CD4-positive, alpha-beta T cell (primary cell): ENCODE data around the gene HDAC10. TPM values are rescaled to one million over a fixed set of nuclear protein-coding genes. Genes with fewer than 3 reads are reported as not detected.

ENCODE experiments used
- ATAC-seq: fragments of 200-7000 bp; cut with Tn5 transposase; one replicate; pipeline ENCODE4 v1.10.0; 2022; ENCODE audit warnings: mild to moderate bottlenecking; ENCODE audit not compliant: poor library complexity
- CTCF ChIA-PET: fragments of 350-600 bp; sonication (Branson Sonifier 250); formaldehyde crosslinking; loops from one replicate; lab custom pipeline; 2021; ENCODE audit warnings: antibody characterized with exemption, inconsistent platforms; lab: Charles Lee
- POLR2A ChIA-PET: fragments of 350-600 bp; sonication (Branson Sonifier 250); formaldehyde crosslinking; loops from one replicate; lab custom pipeline; 2021; ENCODE audit warnings: antibody characterized with exemption, inconsistent platforms; lab: Charles Lee
- DNase-seq, 14 experiments: peaks; one replicate each; pipeline ENCODE4 v3.0.0-alpha.2; 2013 to 2020; ENCODE audit warnings: mixed read lengths in 2 of 14
- H3K27ac ChIP-seq, 2 donors: one replicate each; pipeline versions ENCODE4 v1.5.1 to v1.7.0; 2013; ENCODE audit warnings: low read length in 2 of 2, low read depth in 1 of 2, mild to moderate bottlenecking in 1 of 2
- H3K27me3 ChIP-seq, 2 experiments: 1 replicate in 1 of 2; 2 replicates in 1 of 2; pipeline versions ENCODE4 v1.6.1 to v1.7.0; 2013; ENCODE audit warnings: low read length in 2 of 2, control low read depth in 1 of 2, mild to moderate bottlenecking in 1 of 2, moderate library complexity in 1 of 2; ENCODE audit not compliant: insufficient read depth in 2 of 2, control insufficient read depth in 1 of 2
- H3K36me3 ChIP-seq: one replicate; pipeline ENCODE4 v1.6.1; 2013; ENCODE audit warnings: low read length, control low read depth; ENCODE audit not compliant: insufficient read depth
- H3K4me1 ChIP-seq: one replicate; pipeline ENCODE4 v1.6.1; 2013; ENCODE audit warnings: low read length, control low read depth; ENCODE audit not compliant: insufficient read depth
- H3K4me3 ChIP-seq: one replicate; pipeline ENCODE4 v1.5.1; 2013; ENCODE audit warnings: mild to moderate bottlenecking, low read length, moderate library complexity
- H3K9me3 ChIP-seq, 2 experiments: 1 replicate in 1 of 2; 2 replicates in 1 of 2; pipeline versions ENCODE4 v1.6.1 to v1.7.0; 2013; ENCODE audit warnings: low read length in 2 of 2, mild to moderate bottlenecking in 2 of 2, control low read depth in 1 of 2, moderate library complexity in 1 of 2; ENCODE audit not compliant: control insufficient read depth in 1 of 2, insufficient read depth in 1 of 2
- H3K27ac Mint-ChIP-seq: one replicate; pipeline ENCODE4 v1.8.0; 2020; ENCODE audit warnings: mixed read lengths
- H3K27me3 Mint-ChIP-seq: one replicate; pipeline ENCODE4 v1.8.0; 2021; ENCODE audit warnings: mixed read lengths
- H3K36me3 Mint-ChIP-seq: one replicate; pipeline ENCODE4 v1.8.0; 2021; ENCODE audit warnings: low read depth, mixed read lengths
- H3K4me1 Mint-ChIP-seq: one replicate; pipeline ENCODE4 v1.8.0; 2021; ENCODE audit warnings: low read depth, mixed read lengths
- H3K4me3 Mint-ChIP-seq: one replicate; pipeline ENCODE4 v1.8.0; 2020; ENCODE audit warnings: mild to moderate bottlenecking, mixed read lengths
- H3K9me3 Mint-ChIP-seq: one replicate; pipeline ENCODE4 v1.8.0; 2020; ENCODE audit warnings: mixed read lengths
- intact Hi-C, 2 experiments: fragments of 100-400 bp; cut with DNase I in 1 of 2; cut with micrococcal nuclease in 1 of 2; formaldehyde crosslinking; loops; one replicate each; pipeline versions ENCODE4 v1.15.1 to v1.9.0; 2023 to 2025; cut with DNase I, micrococcal nuclease
- total RNA-seq, 174 experiments: library from RNA in 2 of 174; stranded (reverse) in 2 of 174; gene quantifications; one replicate each; pipeline ENCODE4 v1.2.3 and lab custom pipeline; 2021 to 2026
- TF ChIP-seq, protein P1 (sequence below): fragments of 200-600 bp; IDR thresholded peaks from one replicate; pipeline ENCODE4 v1.8.0; 2022; ENCODE audit warnings: antibody characterized with exemption, mild to moderate bottlenecking

HDAC10 gene
- total RNA-seq, 2 experiments from 2014 or later = 87.3 to 88.7 TPM

DNA sequence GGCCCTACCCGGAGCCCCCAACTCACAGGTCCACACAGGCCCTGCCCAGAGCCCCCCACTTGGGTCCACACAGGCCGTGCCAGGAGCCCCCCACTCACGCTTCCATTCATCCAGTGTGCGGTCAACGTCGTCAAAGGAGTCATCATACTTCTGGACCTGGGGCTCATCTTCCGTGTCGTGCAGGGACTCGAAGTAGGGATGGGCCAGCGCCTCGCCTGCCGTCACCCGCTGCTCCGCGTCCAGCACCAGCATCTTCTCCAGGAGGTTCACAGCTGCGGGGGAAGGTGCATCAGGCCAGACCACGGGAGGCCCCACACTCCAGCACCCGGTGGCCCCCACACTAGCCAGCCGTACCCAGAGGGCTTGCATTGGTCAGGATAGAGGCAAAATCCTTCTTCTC, 4.0 kb upstream of the HDAC10 start:
- no peak for DNase-seq
- POLR2A ChIA-PET = interaction anchor here (0.6 kb wide), 2 partner anchors 64 to 220 kb away, joined by 3 read pairs; no protein-coding TSS in a partner anchor
- ATAC-seq = no peak
- H3K27ac Mint-ChIP-seq = no peak overlapping the region
- Histone ChIP-seq H3K27ac (no peak overlapping the region), H3K4me3 (no peak overlapping the region), H3K27me3 (peaks cover 0 to 2% of the 10 kb centered on the region in 2 experiments), H3K4me1 (peaks cover 17% of the 10 kb centered on the region), H3K36me3 (no peaks in the 10 kb centered on the region), H3K9me3 (peaks cover 0 to 1% of the 10 kb centered on the region in 2 experiments)
- no peaks in the 10 kb centered on the region for H3K9me3 Mint-ChIP-seq
- TF ChIP-seq, protein P1, sequence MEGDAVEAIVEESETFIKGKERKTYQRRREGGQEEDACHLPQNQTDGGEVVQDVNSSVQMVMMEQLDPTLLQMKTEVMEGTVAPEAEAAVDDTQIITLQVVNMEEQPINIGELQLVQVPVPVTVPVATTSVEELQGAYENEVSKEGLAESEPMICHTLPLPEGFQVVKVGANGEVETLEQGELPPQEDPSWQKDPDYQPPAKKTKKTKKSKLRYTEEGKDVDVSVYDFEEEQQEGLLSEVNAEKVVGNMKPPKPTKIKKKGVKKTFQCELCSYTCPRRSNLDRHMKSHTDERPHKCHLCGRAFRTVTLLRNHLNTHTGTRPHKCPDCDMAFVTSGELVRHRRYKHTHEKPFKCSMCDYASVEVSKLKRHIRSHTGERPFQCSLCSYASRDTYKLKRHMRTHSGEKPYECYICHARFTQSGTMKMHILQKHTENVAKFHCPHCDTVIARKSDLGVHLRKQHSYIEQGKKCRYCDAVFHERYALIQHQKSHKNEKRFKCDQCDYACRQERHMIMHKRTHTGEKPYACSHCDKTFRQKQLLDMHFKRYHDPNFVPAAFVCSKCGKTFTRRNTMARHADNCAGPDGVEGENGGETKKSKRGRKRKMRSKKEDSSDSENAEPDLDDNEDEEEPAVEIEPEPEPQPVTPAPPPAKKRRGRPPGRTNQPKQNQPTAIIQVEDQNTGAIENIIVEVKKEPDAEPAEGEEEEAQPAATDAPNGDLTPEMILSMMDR = no peak
- peaks cover 14% of the 10 kb centered on the region for H3K4me1 Mint-ChIP-seq
- CTCF ChIA-PET = no interaction called here
- peaks cover 7% of the 10 kb centered on the region for H3K27me3 Mint-ChIP-seq
- no peaks in the 10 kb centered on the region for H3K36me3 Mint-ChIP-seq
- intact Hi-C loops = no loop called here
- no peak overlapping the region for H3K4me3 Mint-ChIP-seq

DNA sequence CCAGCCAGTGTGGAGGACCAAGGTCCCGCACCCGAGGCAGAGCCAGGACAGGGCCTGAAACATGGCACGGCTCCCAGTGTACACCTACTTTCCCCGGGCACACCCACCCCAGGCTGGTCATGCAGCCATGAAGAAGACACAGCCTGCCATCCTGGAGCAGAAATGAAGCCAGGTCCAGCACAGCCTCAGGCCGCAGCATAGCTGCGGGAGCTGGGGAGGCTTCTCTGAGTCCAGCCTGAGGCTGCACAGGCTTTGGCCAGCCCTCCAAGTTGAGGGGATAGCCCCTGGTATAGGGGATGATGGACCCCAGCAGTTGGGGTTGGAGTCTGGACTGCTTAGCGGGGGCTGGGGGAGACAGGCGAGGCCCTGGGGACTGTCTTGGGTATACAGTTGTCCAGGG, 2.9 kb upstream of the HDAC10 start:
- Mint-ChIP-seq H3K4me3 (no peak overlapping the region), H3K27ac (no peak overlapping the region), H3K36me3 (no peaks in the 10 kb centered on the region), H3K27me3 (peaks cover 4% of the 10 kb centered on the region), H3K4me1 (peaks cover 16% of the 10 kb centered on the region), H3K9me3 (no peaks in the 10 kb centered on the region)
- peaks cover 27% of the 10 kb centered on the region for H3K4me1 ChIP-seq
- H3K4me3 ChIP-seq = no peak overlapping the region
- H3K9me3 ChIP-seq = no peaks in the 10 kb centered on the region
- no peak for DNase-seq
- ChIA-PET POLR2A (no interaction called here), CTCF (no interaction called here)
- no peaks in the 10 kb centered on the region for H3K27me3 ChIP-seq
- intact Hi-C loops = loop anchor here (2.0 to 5.0 kb wide), 3 partner anchors 17 to 243 kb away; partner anchors contain the start of genes MAPK11 (in 1 of the 2) and PPP6R2 (in 1 of the 2)
- H3K36me3 ChIP-seq = no peaks in the 10 kb centered on the region
- TF ChIP-seq, protein P1 = no peak
- no peak for ATAC-seq
- H3K27ac ChIP-seq = no peak overlapping the region

DNA sequence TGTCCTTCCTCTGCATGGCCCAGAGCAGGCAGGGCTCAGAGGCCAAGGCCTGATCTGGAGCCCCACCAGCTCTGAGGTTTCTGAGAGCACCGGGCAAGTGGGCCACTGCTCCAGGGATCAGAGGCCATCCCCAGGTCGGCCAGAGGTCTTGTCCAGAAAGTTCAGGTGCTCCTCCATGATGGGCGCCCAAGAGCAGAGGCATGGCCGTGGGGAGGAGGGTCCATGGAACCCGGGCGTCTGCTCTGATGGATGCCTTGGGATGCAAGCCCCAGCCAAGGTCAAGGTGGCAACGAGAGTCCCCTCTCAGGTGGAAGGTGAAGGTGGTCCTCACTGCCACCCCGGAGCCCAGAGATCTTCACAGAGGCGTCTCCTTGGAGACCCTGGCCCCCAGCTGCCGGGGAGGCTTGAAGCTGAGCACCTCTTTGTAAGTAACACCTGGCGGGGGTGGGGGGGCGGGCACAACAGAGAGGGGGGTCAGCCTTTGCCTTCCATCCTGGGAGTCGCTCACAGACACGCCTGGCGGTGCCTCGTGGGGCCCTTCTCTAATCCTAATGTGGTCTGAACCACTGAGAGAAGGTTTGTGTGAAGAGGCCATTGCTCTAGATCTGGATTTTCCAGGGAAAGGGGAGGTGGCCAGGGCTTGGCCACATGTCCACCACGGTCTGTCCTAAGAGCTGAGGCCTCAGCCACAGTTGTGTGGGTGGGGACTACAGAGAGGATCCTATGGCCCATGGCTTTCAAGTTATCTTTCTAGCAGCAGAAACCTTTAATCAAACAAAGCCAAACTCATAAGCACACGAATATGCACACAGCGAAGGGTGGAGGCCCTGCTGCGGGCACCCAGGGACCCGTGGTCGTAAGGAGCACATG, 2.2 kb upstream of the HDAC10 start:
- DNase-seq (no peak), ATAC-seq (no peak)
- H3K36me3 ChIP-seq = peaks cover 6% of the 10 kb centered on the region
- peak overlapping the region; percentile 11 for H3K4me3 Mint-ChIP-seq
- no peak overlapping the region for H3K4me3 ChIP-seq
- H3K9me3 ChIP-seq = no peaks in the 10 kb centered on the region
- no peak overlapping the region for H3K27ac Mint-ChIP-seq
- H3K27ac ChIP-seq = no peak overlapping the region
- H3K27me3 Mint-ChIP-seq = no peaks in the 10 kb centered on the region
- H3K27me3 ChIP-seq = no peaks in the 10 kb centered on the region
- H3K4me1 ChIP-seq = peaks cover 33% of the 10 kb centered on the region
- peaks cover 16% of the 10 kb centered on the region for H3K4me1 Mint-ChIP-seq
- no peaks in the 10 kb centered on the region for H3K36me3 Mint-ChIP-seq
- no peaks in the 10 kb centered on the region for H3K9me3 Mint-ChIP-seq
- ChIA-PET POLR2A (interaction anchor here (0.9 to 3.1 kb wide), 3 partner anchors 63 to 368 kb away, joined by 3 to 12 read pairs (median 5); no protein-coding TSS in a partner anchor), CTCF (interaction anchor here (0.7 to 2.5 kb wide), 4 partner anchors 23 to 220 kb away, joined by 3 to 16 read pairs (median 4); no protein-coding TSS in a partner anchor)
- intact Hi-C loops = loop anchor here (2.0 to 5.0 kb wide), 3 partner anchors 18 to 244 kb away; partner anchors contain the start of genes MAPK11 (in 1 of the 2) and PPP6R2 (in 1 of the 2)
- TF ChIP-seq, protein P1 = no peak
